A673 (cell line): ENCODE results near the gene CHIC2.

Source experiments
- EZH2 ChIP-seq: fragments of 200-600 bp; sonication (generic); IDR thresholded peaks from 2 replicates; pipeline ENCODE4 v1.6.1; 2017; ENCODE audit warnings: borderline replicate concordance, low read depth, mild to moderate bottlenecking, mixed read lengths, antibody characterized with exemption, low read length; ENCODE audit not compliant: poor library complexity, severe bottlenecking
- TF ChIP-seq, protein P1 (sequence below): fragments of 300-800, 200-600 bp; sonication (generic); conservative IDR thresholded peaks from 2 replicates; pipeline ENCODE4 v1.5.1; 2017; ENCODE audit warnings: low read depth, mild to moderate bottlenecking, antibody characterized with exemption, low read length, moderate library complexity, mixed read lengths

DNA sequence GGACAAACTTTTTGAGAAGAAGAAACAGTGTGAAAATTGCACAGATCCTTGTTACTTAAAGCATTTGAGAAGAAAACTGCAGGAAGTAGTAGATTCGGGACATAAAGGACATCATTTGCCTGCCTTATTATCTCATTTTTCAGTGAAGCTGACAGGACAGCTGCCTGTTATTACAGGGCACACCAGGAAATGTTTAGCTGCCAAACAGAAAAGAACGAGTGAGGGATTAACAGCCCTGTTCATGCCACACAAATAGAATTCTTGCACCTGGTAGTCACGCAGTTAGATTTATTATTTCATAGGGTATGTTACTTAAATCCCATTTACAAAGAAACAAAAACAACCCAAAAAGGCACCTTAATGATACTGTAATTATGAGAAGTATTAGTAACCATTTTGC is 100.6 kb downstream of the CHIC2 start:
- TF ChIP-seq, protein P1, sequence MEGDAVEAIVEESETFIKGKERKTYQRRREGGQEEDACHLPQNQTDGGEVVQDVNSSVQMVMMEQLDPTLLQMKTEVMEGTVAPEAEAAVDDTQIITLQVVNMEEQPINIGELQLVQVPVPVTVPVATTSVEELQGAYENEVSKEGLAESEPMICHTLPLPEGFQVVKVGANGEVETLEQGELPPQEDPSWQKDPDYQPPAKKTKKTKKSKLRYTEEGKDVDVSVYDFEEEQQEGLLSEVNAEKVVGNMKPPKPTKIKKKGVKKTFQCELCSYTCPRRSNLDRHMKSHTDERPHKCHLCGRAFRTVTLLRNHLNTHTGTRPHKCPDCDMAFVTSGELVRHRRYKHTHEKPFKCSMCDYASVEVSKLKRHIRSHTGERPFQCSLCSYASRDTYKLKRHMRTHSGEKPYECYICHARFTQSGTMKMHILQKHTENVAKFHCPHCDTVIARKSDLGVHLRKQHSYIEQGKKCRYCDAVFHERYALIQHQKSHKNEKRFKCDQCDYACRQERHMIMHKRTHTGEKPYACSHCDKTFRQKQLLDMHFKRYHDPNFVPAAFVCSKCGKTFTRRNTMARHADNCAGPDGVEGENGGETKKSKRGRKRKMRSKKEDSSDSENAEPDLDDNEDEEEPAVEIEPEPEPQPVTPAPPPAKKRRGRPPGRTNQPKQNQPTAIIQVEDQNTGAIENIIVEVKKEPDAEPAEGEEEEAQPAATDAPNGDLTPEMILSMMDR, result no peak
- TF ChIP-seq EZH2, result no peak
